ENCODE results near the gene ANG.
"Not testable (repeated sequence)": the region's sequence is repeated elsewhere in the genome, so short reads cannot be mapped to it uniquely, and the experiment has no call there.

The ANG gene

GRCh38 chr14:20688167-20688839 lies at the start of gene ANG:
ANG (plus strand) TSS chr14:20688764; CDS start chr14:20693565, 4,801 bp downstream.
- DNase-seq, result no peak

GRCh38 chr14:20641591-20641990 lies 47.0 kb upstream of the ANG start, which contains the start of gene OR6S1:
OR6S1 (minus strand) TSS chr14:20641691; CDS start chr14:20641691, 0 bp downstream.
- DNase-seq, result no peak

- no peak for DNase-seq
Observed at GRCh38 chr14:20642182-20642581, 46.4 kb upstream of the ANG start.

DNA sequence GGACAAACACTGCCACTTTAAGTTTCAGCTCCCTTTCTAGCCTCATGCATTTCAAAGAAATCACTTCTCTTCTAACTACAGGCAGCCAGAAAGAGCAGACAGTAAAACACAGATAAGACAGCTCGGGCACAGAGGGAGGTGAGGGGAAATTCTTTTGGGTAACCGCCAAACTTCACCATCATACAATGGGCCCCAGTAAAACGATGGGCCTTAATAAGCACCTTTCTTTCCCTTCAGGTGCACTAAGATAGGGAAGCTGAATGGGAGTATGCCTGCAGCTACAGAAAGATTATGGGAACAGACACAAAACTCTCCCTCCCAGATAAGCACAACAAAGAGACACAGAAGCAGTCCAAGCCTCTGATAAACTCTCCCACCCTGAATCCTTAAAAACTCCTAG lies 45.8 kb upstream of the ANG start:
- DNase-seq, result not testable (repeated sequence)

DNA sequence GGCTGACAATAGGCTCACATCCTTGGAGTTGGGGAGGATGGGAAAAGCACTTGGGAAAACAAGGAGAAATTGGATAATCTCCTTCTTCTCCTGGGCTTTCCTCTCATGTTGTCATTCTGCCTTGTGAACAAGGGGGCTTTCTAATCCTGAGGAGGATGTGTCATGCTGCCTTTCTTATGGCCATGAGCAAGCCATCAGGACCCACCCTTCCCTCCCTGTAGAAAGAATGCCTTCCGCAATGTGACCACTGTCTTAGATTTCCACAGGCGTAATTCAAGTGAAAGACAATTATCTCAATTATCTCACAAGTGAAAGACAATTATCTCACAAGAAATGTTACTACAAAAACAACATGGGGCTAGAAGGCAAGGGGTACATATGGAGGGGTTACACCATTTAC lies 44.0 kb upstream of the ANG start:
- DNase-seq, result no peak

DNA sequence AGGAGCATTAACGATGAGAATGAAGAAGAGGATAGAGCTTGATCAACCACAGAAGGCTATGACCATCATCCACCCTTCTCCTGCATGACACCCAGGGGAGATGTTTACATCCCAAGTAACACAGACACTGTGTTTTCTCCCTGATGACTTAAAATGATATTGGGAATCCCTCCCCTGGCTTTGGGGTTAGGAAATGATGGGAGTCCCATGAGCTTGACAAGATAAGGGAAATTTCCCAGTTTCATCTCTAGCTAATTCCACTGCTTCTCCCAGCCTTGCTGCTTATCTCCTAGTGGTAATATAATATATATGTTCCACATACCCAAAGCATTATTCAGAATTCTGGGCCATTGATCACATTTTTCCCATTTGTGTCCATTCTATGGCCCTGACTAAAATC lies 43.1 kb upstream of the ANG start:
- no peak for DNase-seq

DNA sequence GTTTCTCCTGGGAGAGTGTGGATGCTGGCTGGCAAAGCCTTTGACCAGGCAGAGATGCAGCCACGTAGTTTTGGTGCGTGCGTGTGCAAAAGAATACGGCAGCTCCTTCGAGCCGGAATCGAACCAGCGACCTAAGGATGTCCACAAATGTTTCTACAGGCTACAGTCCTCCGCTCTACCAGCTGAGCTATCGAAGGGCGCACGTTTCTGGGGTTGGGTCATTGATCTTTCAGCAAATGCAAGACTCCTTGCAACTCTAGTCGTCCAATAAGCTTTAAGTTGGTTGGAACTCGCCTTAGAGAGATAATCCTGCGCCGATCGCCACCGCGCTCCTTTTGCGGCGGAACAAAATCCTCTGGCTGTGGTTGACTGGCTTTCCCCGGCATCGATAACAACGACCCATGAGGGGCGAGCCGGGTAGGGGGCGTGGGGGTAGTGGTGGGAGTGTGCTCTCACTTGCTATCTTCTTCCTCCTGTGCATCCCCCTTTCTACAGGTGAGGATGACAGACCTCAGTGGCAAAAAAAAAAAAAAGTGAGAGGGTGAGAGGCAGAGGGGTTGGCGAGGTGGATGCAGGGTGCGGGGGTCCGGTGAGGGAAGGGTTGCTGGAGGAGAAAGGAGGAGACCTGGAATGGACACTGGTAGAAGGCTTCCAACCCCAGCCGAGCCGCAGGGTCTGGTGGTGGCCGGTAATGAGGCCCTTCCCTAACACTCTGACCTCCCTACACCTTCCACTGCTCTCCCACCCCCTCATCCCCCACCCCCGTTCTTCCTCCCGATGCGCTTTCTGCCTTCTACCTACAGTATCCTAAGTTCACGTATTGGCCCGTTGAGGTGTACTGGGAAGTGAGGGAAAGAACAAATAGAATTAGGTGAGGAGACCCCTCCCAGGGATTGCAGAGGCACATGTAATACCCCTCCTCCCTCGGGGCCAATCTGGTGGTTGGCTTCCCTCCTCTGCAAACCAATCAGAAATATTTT lies 35.3 kb upstream of the ANG start:
- DNase-seq, result peak; percentile 56

DNA sequence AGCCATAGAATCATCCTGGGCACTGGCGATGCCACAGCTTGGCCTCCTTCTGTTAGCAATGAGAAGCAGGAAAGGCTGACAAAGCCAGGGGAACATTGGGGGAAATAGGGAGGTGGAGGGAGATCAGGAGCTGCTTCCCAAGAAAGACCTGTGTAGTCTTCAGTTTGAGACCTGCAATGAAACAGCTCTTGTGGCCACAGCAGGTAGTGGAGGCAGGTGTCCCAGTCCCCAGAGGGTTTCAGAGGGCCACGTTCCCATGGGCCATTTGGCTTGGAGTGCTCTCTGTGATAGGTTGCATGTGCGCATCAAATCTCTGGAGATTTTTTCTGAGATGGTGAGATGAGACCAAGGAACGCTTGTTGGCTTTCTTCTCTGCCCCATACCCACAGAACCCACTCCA lies 32.7 kb upstream of the ANG start:
- no peak for DNase-seq

- DNase-seq, result no peak
Observed at GRCh38 chr14:20656274-20656673, 32.3 kb upstream of the ANG start.

DNA sequence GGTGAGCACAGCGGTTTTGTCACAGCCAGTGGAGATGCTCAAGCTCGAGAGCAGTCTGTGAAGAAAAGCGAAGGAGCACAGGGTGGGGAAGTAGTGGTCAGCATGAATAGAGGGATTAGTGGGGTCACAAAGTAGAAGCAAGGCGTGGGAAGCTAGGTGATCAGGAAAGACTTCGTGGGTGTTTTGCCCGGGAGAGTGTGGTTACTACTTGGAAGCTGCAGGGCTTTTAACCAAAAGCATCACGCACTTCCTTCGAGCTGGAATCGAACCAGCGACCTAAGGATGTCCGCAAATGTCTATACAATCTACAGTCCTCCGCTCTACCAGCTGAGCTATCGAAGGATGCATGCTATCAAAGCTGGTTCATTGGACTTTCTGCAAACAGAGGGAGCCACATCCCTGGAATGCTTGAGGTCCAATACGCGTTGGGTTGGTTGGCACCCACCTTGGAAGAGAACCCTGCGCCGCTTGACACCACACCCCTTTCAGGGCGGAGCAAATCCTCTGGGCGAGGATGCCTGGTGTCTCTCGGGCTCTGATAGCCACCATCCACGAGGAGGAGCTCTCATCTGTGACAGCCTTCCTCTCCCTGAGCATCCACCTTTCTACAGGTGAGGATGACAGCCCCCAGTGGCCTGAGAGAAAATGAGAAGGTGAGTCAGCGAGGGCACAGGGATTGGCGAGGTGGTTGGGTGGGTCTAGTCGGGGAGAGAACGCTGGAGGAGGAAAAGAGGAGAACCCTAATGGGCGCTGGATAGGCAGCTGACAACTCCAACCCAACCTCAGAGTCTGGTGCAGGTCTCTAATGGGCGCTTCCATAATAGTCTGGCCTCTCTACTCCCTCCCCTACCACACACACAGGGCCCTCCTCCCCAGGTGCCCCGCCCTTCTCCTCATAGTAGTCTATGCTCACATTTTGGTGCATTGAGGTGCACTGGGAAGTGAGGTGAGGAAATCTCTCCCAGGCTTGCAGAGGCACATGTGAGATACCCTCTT lies 31.1 kb upstream of the ANG start:
- peak; percentile 31 for DNase-seq

GRCh38 chr14:20658246-20658645 lies 30.3 kb upstream of the ANG start:
- no peak for DNase-seq

GRCh38 chr14:20659336-20659735 lies 29.2 kb upstream of the ANG start:
- DNase-seq, result no peak

DNA sequence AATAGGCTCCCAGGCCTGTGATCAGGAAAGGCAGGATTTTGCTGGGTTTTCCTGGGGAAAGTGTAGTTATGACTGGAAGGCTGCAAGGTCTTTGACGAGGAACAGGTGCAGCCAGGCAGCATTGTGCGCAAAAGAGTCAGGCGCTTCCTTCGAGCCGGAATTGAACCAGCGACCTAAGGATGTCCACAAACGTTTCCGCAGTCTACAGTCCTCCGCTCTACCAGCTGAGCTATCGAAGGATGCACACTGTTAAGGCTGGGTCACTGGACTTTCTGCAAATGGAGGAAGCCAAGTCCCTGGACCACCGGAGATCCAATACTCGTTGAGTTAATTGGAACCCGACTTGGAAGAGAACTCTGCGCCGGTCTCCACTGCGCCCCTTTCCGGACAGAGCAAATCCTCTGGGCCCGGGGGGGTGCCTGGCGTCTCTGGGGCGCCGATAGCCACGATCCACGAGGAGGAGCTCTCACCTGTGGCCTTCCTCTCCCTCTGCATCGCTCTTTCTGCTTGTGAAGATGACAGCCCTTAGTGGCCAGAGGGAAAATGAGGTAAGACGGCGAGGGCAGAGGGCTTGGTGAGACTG lies 28.7 kb upstream of the ANG start:
- DNase-seq, result no peak

GRCh38 chr14:20661197-20661596 lies 27.4 kb upstream of the ANG start:
- no peak for DNase-seq

GRCh38 chr14:20662968-20663732 lies 25.4 kb upstream of the ANG start:
- peak; percentile 81 for DNase-seq

DNA sequence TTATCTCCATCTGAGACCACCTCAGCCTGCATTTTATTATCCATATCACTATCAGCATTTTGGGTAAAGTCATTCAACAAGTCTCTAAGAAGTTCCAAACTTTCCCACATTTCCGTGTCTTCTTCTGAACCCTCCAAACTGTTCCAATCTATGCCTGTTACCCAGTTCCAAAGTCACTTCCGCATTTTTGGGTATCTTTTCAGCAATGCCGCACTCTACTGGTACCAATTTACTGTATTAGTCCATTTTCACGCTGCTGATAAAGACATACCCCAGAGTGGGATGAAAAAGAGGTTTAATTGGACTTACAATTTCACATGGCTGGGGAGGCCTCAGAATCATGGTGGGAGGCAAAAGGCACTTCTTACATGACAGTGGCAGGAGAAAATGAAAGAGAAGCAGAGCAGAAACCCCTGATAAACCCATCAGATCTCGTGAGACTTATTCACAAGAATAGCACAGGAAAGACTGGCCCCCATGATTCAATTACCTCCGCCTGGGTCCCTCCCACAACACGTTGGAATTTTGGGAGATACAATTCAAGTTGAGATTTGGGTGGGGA lies 22.1 kb upstream of the ANG start:
- not testable (repeated sequence) for DNase-seq

DNA sequence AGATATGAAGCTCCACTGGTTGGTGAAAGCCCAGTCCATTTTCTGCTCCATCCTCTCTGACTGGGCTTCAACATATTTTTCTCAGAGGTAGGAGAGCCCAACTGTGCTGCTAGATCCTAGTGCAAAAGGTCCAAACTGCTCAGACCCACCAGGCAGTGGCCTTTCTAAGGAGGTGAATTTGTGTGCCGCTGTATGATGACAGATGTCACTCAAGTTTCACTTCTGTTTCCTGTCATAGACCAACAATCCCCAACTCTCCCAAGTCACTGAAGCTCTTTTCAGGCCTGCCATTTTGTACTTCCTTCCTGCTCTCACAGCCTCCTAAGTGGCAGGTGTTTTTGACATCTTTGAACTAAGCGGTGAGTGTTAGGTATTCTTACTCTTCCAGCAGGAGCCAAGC lies 20.6 kb upstream of the ANG start:
- DNase-seq, result no peak

DNA sequence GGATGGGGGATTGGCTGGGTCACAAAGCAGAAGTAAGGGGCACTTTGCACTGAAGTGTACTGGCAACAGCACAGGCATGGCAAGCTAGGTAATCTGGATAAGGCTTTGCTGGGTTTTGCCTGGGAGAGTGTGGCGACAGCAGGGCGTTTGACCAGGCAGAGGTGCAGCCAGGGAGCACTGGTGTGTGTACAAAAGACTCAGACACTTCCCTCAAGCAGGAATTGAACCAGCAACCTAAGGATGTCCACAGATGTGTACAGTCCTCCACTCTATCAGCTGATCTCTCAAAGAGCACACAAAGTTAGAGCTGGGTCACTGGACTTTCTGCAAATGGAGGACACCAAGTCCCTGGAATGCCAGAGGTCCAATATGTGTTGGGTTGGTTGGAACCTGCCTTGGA lies 19.6 kb upstream of the ANG start:
- DNase-seq, result no peak

- DNase-seq, result no peak
Observed at GRCh38 chr14:20671597-20672283, 16.8 kb upstream of the ANG start.

GRCh38 chr14:20675669-20676068 lies 12.9 kb upstream of the ANG start:
- DNase-seq, result no peak

- no peak for DNase-seq
Observed at GRCh38 chr14:20676072-20676471, 12.5 kb upstream of the ANG start.

Measured in activated naive CD4-positive, alpha-beta T cell treated with Interleukin-2 at 50 U/mL for 16 hours (primary cell).